SK-N-SH (cell line): ENCODE data around the gene AMDHD1. TPM values are rescaled to one million over a fixed set of nuclear protein-coding genes. Genes with fewer than 3 reads are reported as not detected.

Experiments used
- CTCF ChIA-PET: fragments of 300-600, 350-600 bp; formaldehyde crosslinking; extraction: SDS; loops from one replicate; lab custom pipeline; 2021; lab: Yijun Ruan, JAX
- POLR2A ChIA-PET: fragments of 350-600 bp; sonication (Branson Sonifier 250); formaldehyde crosslinking; extraction: SDS; loops from one replicate; lab custom pipeline; 2020; ENCODE audit warnings: antibody characterized with exemption, inconsistent platforms; lab: Yijun Ruan, JAX
- DNase-seq: peaks from one replicate; pipeline ENCODE4 v3.0.0; 2012
- H2AFZ ChIP-seq: fragments of 200-600 bp; sonication (generic); 2 replicates; pipeline ENCODE4 v1.8.1; 2016; ENCODE audit warnings: antibody characterized with exemption, mild to moderate bottlenecking, low read depth
- H3F3A ChIP-seq: fragments of 200-600 bp; sonication (generic); replicated peaks from 2 replicates; pipeline ENCODE3; 2016; ENCODE audit warnings: antibody characterized with exemption, mild to moderate bottlenecking; ENCODE audit not compliant: insufficient read depth
- H3K27ac ChIP-seq, 2 experiments: fragments of 200-500 bp in 1 of 2; fragments of 200-600 bp in 1 of 2; sonication (Bioruptor generic) in 1 of 2; sonication (generic), shearing (Covaris generic) in 1 of 2; 2 replicates each; pipeline versions ENCODE4 v1.5.1 to v1.6.1; 2014 to 2016; ENCODE audit warnings: low read depth in 2 of 2, inconsistent platforms in 1 of 2, low read length in 1 of 2, mild to moderate bottlenecking in 1 of 2, mixed read lengths in 1 of 2
- H3K27me3 ChIP-seq: fragments of 200-600 bp; sonication (generic), shearing (Covaris generic); 2 replicates; pipeline ENCODE4 v1.6.1; 2016; ENCODE audit warnings: mixed run types; ENCODE audit not compliant: insufficient read depth
- H3K36me3 ChIP-seq, 2 experiments: fragments of 200-500 bp in 1 of 2; fragments of 200-600 bp in 1 of 2; sonication (Bioruptor generic) in 1 of 2; sonication (generic) in 1 of 2; replicated peaks in 1 of 2; 2 replicates each; pipeline versions ENCODE3 to v1.5.1; 2014 to 2016; ENCODE audit warnings: low read length in 1 of 2, mild to moderate bottlenecking in 1 of 2; ENCODE audit not compliant: insufficient read depth in 2 of 2, control insufficient read depth in 1 of 2
- H3K4me1 ChIP-seq, 2 experiments: fragments of 200-500 bp in 1 of 2; fragments of 200-600 bp in 1 of 2; sonication (Bioruptor generic) in 1 of 2; sonication (generic), shearing (Covaris generic) in 1 of 2; 2 replicates each; pipeline versions ENCODE4 v1.5.1 to v1.6.1; 2014 to 2016; ENCODE audit warnings: low read depth in 1 of 2, low read length in 1 of 2, mixed run types in 1 of 2; ENCODE audit not compliant: insufficient read depth in 2 of 2, control insufficient read depth in 1 of 2
- H3K4me2 ChIP-seq: fragments of 200-600 bp; sonication (generic), shearing (Covaris generic); 2 replicates; pipeline ENCODE4 v1.6.1; 2017; ENCODE audit warnings: mixed run types
- H3K4me3 ChIP-seq, 2 experiments: fragments of 200-500 bp in 1 of 2; fragments of 200-600 bp in 1 of 2; sonication (Bioruptor generic) in 1 of 2; sonication (generic), shearing (Covaris generic) in 1 of 2; 2 replicates each; pipeline versions ENCODE4 v1.5.1 to v1.8.1; 2014 to 2016; ENCODE audit warnings: low read depth in 2 of 2, inconsistent platforms in 1 of 2, low read length in 1 of 2, mild to moderate bottlenecking in 1 of 2, mixed read lengths in 1 of 2, moderate library complexity in 1 of 2
- H3K79me2 ChIP-seq: fragments of 200-600 bp; sonication (generic); 2 replicates; pipeline ENCODE4 v1.8.1; 2017; ENCODE audit warnings: mild to moderate bottlenecking; ENCODE audit not compliant: insufficient read depth
- H3K9ac ChIP-seq: fragments of 200-600 bp; sonication (generic); 2 replicates; pipeline ENCODE4 v1.6.1; 2017; ENCODE audit warnings: mixed run types
- H3K9me2 ChIP-seq: fragments of 200-600 bp; sonication (generic); 2 replicates; pipeline ENCODE4 v1.6.1; 2017; ENCODE audit warnings: mixed run types
- H3K9me3 ChIP-seq: fragments of 200-600 bp; sonication (generic); 2 replicates; pipeline ENCODE4 v1.6.1; 2017; ENCODE audit warnings: mixed run types, mild to moderate bottlenecking, moderate library complexity
- H4K20me1 ChIP-seq: fragments of 200-600 bp; sonication (generic); 2 replicates; pipeline ENCODE4 v1.6.1; 2017; ENCODE audit warnings: mild to moderate bottlenecking, mixed run types; ENCODE audit not compliant: insufficient read depth
- EZH2phosphoT487 ChIP-seq: fragments of 200-600 bp; sonication (generic); IDR thresholded peaks from 2 replicates; pipeline ENCODE4 v1.6.1; 2017; ENCODE audit warnings: low read depth, mixed run types, mild to moderate bottlenecking, antibody characterized with exemption, moderate library complexity, borderline replicate concordance
- FOSL2 ChIP-seq: IDR thresholded peaks from 2 replicates; pipeline ENCODE4 v1.4.0; 2012; ENCODE audit warnings: low read depth, mild to moderate bottlenecking, moderate library complexity, borderline replicate concordance
- FOXJ3 ChIP-seq: sonication (generic); formaldehyde crosslinking; IDR thresholded peaks from 2 replicates; pipeline ENCODE4 v1.5.1; 2020; ENCODE audit warnings: mild to moderate bottlenecking, missing genetic modification reagents
- FOXM1 ChIP-seq: IDR thresholded peaks from 2 replicates; pipeline ENCODE4 v1.4.0; 2012; ENCODE audit warnings: low read depth, mild to moderate bottlenecking
- GABPA ChIP-seq: IDR thresholded peaks from 2 replicates; pipeline ENCODE4 v1.4.0; 2012; ENCODE audit warnings: low read depth, mild to moderate bottlenecking
- GATA2 ChIP-seq: sonication (generic); formaldehyde crosslinking; IDR thresholded peaks from 2 replicates; pipeline ENCODE4 v1.5.0; 2020; ENCODE audit warnings: mild to moderate bottlenecking, missing genetic modification reagents
- JUND ChIP-seq: IDR thresholded peaks from 2 replicates; pipeline ENCODE4 v1.4.0; 2012
- MEF2A ChIP-seq: IDR thresholded peaks from 2 replicates; pipeline ENCODE4 v1.4.0; 2012; ENCODE audit warnings: low read depth, borderline replicate concordance
- MXI1 ChIP-seq: IDR thresholded peaks from 2 replicates; pipeline ENCODE4 v1.6.1; 2012; ENCODE audit warnings: mild to moderate bottlenecking, low read depth, low read length, improper control_type of control experiment
- POLR2AphosphoS5 ChIP-seq: IDR thresholded peaks from 2 replicates; pipeline ENCODE4 v1.6.1; 2012; ENCODE audit warnings: low read depth, low read length
- RCOR1 ChIP-seq: fragments of 150-350 bp; IDR thresholded peaks from 2 replicates; pipeline ENCODE4 v1.6.1; 2017; ENCODE audit warnings: antibody characterized with exemption, low read length
- RFX5 ChIP-seq: IDR thresholded peaks from 2 replicates; pipeline ENCODE4 v1.6.1; 2012; ENCODE audit warnings: mild to moderate bottlenecking, improper control_type of control experiment, low read length
- SIN3A ChIP-seq: IDR thresholded peaks from 2 replicates; pipeline ENCODE4 v1.6.1; 2012; ENCODE audit warnings: low read depth, mild to moderate bottlenecking, low read length, moderate library complexity, borderline replicate concordance
- SMC3 ChIP-seq: IDR thresholded peaks from 2 replicates; pipeline ENCODE4 v1.6.1; 2012; ENCODE audit warnings: low read depth, low read length, improper control_type of control experiment
- TAF1 ChIP-seq: IDR thresholded peaks from 2 replicates; pipeline ENCODE4 v1.6.1; 2012; ENCODE audit warnings: low read depth, mild to moderate bottlenecking, low read length, moderate library complexity, borderline replicate concordance
- TCF12 ChIP-seq: IDR thresholded peaks from 2 replicates; pipeline ENCODE4 v1.4.0; 2012
- TEAD4 ChIP-seq: IDR thresholded peaks from 2 replicates; pipeline ENCODE4 v1.4.0; 2012; ENCODE audit warnings: mild to moderate bottlenecking, borderline replicate concordance; ENCODE audit not compliant: insufficient read depth
- USF1 ChIP-seq: IDR thresholded peaks from 2 replicates; pipeline ENCODE4 v1.4.0; 2012; ENCODE audit warnings: low read depth, borderline replicate concordance
- ZBTB33 ChIP-seq: IDR thresholded peaks from 2 replicates; pipeline ENCODE4 v1.4.0; 2012; ENCODE audit warnings: low read depth, borderline replicate concordance
- WGBS: methylation state at CpG from one replicate; pipeline ENCODE4 v1.1.6; 2017; ENCODE audit warnings: low lambda C conversion rate; 5-methylcytosine and 5-hydroxymethylcytosine counted together
- polyA plus RNA-seq, 3 experiments: library from polyadenylated mRNA; depleted of rRNA; stranded (reverse); fragments of >200 nt; gene quantifications; 2 replicates each; pipeline ENCODE4 v1.2.3, GENCODE V29; 2012
- TF ChIP-seq, protein P1 (sequence below): fragments of 150-350 bp; IDR thresholded peaks from 2 replicates; pipeline ENCODE4 v1.6.1; 2016; ENCODE audit warnings: mild to moderate bottlenecking, low read depth, low read length

Gene AMDHD1
- polyA plus RNA-seq, 1 of the 3 experiments (the other 2 are of a cell fraction): 0.07 TPM

DNA sequence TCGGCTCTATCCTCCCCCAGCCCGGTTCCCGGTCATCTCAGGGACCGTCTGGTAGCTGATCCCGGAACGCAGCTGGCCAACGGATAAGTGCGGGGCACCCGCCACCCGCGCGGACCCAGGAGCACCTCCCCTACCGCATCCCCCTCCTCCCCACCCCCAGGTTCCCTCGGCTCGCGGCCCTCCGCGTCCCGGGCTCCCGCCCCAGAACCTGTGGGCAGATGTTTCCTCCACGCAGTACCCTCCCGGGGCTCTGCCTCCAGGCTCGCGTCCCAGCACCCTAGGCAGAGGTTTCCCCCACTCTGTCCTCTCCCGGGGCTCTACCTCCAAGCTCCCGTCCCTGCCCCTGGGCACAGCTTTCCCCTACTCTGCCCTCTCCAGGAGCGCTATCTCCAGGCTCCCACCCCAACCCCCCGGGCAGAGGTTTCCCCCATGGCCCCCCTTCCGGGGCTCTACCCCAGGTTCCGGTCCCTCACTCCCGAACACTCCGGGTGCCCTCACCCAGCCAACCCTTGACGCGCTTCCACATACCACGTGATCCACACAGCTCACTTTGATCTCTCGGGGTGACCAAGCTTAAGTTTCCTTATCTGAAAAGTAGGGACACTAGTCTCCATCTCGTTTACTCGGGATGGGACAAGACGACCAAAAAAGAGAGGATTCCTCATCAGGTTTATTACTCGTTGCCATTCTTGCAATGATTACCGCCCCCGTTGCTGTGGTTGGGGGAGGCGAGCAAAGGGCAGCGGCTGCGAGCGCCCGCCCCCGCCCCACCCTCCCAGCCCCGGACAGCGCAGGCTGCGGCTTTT, 404 bp upstream of the AMDHD1 start, which contains the start of gene CCDC38 (continued):
- TF ChIP-seq, protein P1, sequence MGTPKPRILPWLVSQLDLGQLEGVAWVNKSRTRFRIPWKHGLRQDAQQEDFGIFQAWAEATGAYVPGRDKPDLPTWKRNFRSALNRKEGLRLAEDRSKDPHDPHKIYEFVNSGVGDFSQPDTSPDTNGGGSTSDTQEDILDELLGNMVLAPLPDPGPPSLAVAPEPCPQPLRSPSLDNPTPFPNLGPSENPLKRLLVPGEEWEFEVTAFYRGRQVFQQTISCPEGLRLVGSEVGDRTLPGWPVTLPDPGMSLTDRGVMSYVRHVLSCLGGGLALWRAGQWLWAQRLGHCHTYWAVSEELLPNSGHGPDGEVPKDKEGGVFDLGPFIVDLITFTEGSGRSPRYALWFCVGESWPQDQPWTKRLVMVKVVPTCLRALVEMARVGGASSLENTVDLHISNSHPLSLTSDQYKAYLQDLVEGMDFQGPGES: no peak
- TF ChIP-seq SMC3 (no peak), MEF2A (no peak), RFX5 (no peak; the same call in 1 of the 2 replicates), SIN3A (0 out of 2 replicates have a peak, but pooled peaks have one; percentile 31), EZH2phosphoT487 (no peak), MXI1 (0 out of 2 replicates have a peak, but pooled peaks have one; percentile 46), RCOR1 (no peak), FOXM1 (no peak), TCF12 (no peak), POLR2AphosphoS5 (0 out of 2 replicates have a peak, but pooled peaks have one; percentile 23), JUND (no peak), TAF1 (no peak), ZBTB33 (no peak), GATA2 (peak; percentile 29), FOSL2 (no peak), FOXJ3 (CRISPR knock-in tag) (no peak), TEAD4 (no peak)

GRCh38 chr12:95944108-95944704, 1.1 kb downstream of the AMDHD1 start:
- no peaks in the 10 kb centered on the region for H3K9me2 ChIP-seq
- H3K27ac ChIP-seq: no peak overlapping the region
- H3K4me2 ChIP-seq: no peak overlapping the region
- H3K4me3 ChIP-seq: no peak overlapping the region
- H3K4me1 ChIP-seq: peaks cover 0 to 7% of the 10 kb centered on the region in 2 experiments; a peak in 2 of 4 replicates
- no peaks in the 10 kb centered on the region for H3K79me2 ChIP-seq
- no peaks in the 10 kb centered on the region for H3K9me3 ChIP-seq
- H4K20me1 ChIP-seq: no peaks in the 10 kb centered on the region
- H3K27me3 ChIP-seq: no peaks in the 10 kb centered on the region
- ChIA-PET POLR2A (interaction anchor here (1.0 to 2.1 kb wide), 4 partner anchors 9 to 91 kb away, joined by 3 to 7 read pairs (median 6); partner anchors contain the start of gene LTA4H), CTCF (interaction anchor here (0.8 to 5.9 kb wide), 8 partner anchors 10 to 369 kb away, joined by 3 to 41 read pairs (median 9); no protein-coding TSS in a partner anchor)
- H2AFZ ChIP-seq: no peak overlapping the region
- no peak overlapping the region for H3K9ac ChIP-seq
- DNase-seq: no peak
- WGBS: 84% methylated on average over 10 of the region's 10 CpGs
- no peaks in the 10 kb centered on the region for H3K36me3 ChIP-seq
- no peak for TF ChIP-seq GABPA
- no peak for TF ChIP-seq USF1
- no peaks in the 10 kb centered on the region for H3F3A ChIP-seq
